ENCODE data around the gene DBNL.
A peak's percentile ranks its signal among the peaks of the same experiment; 100 is the strongest.

The DBNL gene

GRCh38 chr7:44078521-44078920 is 34.0 kb downstream of the DBNL start:
- no peak for DNase-seq

- no peak for DNase-seq
These were observed 35.0 kb downstream of the DBNL start for GRCh38 chr7:44079331-44080021.

GRCh38 chr7:44080118-44080517 is 35.6 kb downstream of the DBNL start:
- no peak for DNase-seq

GRCh38 chr7:44080686-44081265 is 36.3 kb downstream of the DBNL start:
- DNase-seq: no peak

GRCh38 chr7:44081266-44081748 is 36.8 kb downstream of the DBNL start:
- DNase-seq: no peak

GRCh38 chr7:44082541-44083207 is 38.2 kb downstream of the DBNL start:
- peak; percentile 99 for DNase-seq

- DNase-seq: no peak
These were observed 39.3 kb downstream of the DBNL start for GRCh38 chr7:44083796-44084195.

- no peak for DNase-seq
These were observed 40.2 kb downstream of the DBNL start for GRCh38 chr7:44084701-44085100.

- DNase-seq: no peak
These were observed 41.0 kb downstream of the DBNL start for GRCh38 chr7:44085546-44085945.

GRCh38 chr7:44086627-44087026 is 42.1 kb downstream of the DBNL start:
- DNase-seq: no peak

- DNase-seq: no peak
These were observed 43.7 kb downstream of the DBNL start for GRCh38 chr7:44087911-44088838.

GRCh38 chr7:44093102-44093641 is 48.7 kb downstream of the DBNL start:
- DNase-seq: no peak

- DNase-seq: peak in 1 of 2 donors; percentile 6
These were observed 49.9 kb downstream of the DBNL start for GRCh38 chr7:44094365-44094764.

- no peak for DNase-seq
These were observed 50.5 kb downstream of the DBNL start for GRCh38 chr7:44094883-44095592.

GRCh38 chr7:44095781-44096180 is 51.3 kb downstream of the DBNL start:
- DNase-seq: no peak

- DNase-seq: no peak
These were observed 51.9 kb downstream of the DBNL start for GRCh38 chr7:44096326-44096881.

- no peak for DNase-seq
These were observed 52.8 kb downstream of the DBNL start for GRCh38 chr7:44097064-44097932.

GRCh38 chr7:44098092-44099068 is 53.9 kb downstream of the DBNL start:
- DNase-seq: no peak

GRCh38 chr7:44099669-44100068 is 55.2 kb downstream of the DBNL start:
- no peak for DNase-seq

All from inflammatory macrophage (primary cell).